Activated naive CD8-positive, alpha-beta T cell treated with anti-CD3 and anti-CD28 coated beads for 36 hours (primary cell): ENCODE results near the gene ZIC4. TPM values are rescaled to one million over a fixed set of nuclear protein-coding genes. Genes with fewer than 3 reads are reported as not detected.

Experiments
- DNase-seq: peaks from one replicate; pipeline ENCODE4 v3.0.0; 2021
- H3K27ac Mint-ChIP-seq: one replicate; pipeline ENCODE4 v1.8.0; 2022; ENCODE audit warnings: mild to moderate bottlenecking, moderate library complexity, mixed read lengths
- H3K27me3 Mint-ChIP-seq: one replicate; pipeline ENCODE4 v1.8.0; 2022; ENCODE audit warnings: mild to moderate bottlenecking, mixed read lengths
- H3K36me3 Mint-ChIP-seq: one replicate; pipeline ENCODE4 v1.8.0; 2021; ENCODE audit warnings: mild to moderate bottlenecking, mixed read lengths
- H3K4me1 Mint-ChIP-seq: one replicate; pipeline ENCODE4 v1.8.0; 2021; ENCODE audit warnings: mixed read lengths
- H3K4me3 Mint-ChIP-seq: one replicate; pipeline ENCODE4 v1.8.0; 2022; ENCODE audit warnings: mild to moderate bottlenecking, moderate library complexity, mixed read lengths
- H3K9me3 Mint-ChIP-seq: one replicate; pipeline ENCODE4 v1.8.0; 2022; ENCODE audit warnings: mixed read lengths
- total RNA-seq, 2 experiments: library from RNA; stranded (reverse); gene quantifications; one replicate each; pipeline ENCODE4 v1.2.3, GENCODE V29; 2021

Gene ZIC4
- total RNA-seq, 2 experiments from 2014 or later: not detected

GRCh38 chr3:147412261-147412916 is 6.0 kb upstream of the ZIC4 start:
- no peak for DNase-seq
- H3K36me3 Mint-ChIP-seq: peaks cover 34% of the 10 kb centered on the region
- H3K27me3 Mint-ChIP-seq: peaks cover 94% of the 10 kb centered on the region
- peaks cover 31% of the 10 kb centered on the region for H3K4me1 Mint-ChIP-seq
- H3K4me3 Mint-ChIP-seq: no peak overlapping the region
- H3K27ac Mint-ChIP-seq: no peak overlapping the region
- H3K9me3 Mint-ChIP-seq: peaks cover 34% of the 10 kb centered on the region

- Mint-ChIP-seq H3K4me1 (peaks cover 31% of the 10 kb centered on the region), H3K27me3 (peaks cover 96% of the 10 kb centered on the region), H3K27ac (peak overlapping the region; percentile 6), H3K4me3 (peak overlapping the region; percentile 45), H3K9me3 (peaks cover 34% of the 10 kb centered on the region), H3K36me3 (peaks cover 34% of the 10 kb centered on the region)
- DNase-seq: no peak
Observed at GRCh38 chr3:147411815-147412241, 5.5 kb upstream of the ZIC4 start.

- Mint-ChIP-seq H3K4me1 (peaks cover 34% of the 10 kb centered on the region), H3K36me3 (peaks cover 36% of the 10 kb centered on the region), H3K4me3 (peak overlapping the region; percentile 45), H3K9me3 (peaks cover 34% of the 10 kb centered on the region), H3K27ac (no peak overlapping the region), H3K27me3 (peaks cover 96% of the 10 kb centered on the region)
- no peak for DNase-seq
Observed at GRCh38 chr3:147411238-147411814, 5.0 kb upstream of the ZIC4 start.

- H3K4me1 Mint-ChIP-seq: peaks cover 34% of the 10 kb centered on the region
- H3K9me3 Mint-ChIP-seq: peaks cover 34% of the 10 kb centered on the region
Observed at GRCh38 chr3:147410526-147411237, 4.3 kb upstream of the ZIC4 start.

GRCh38 chr3:147410116-147410525 is 3.8 kb upstream of the ZIC4 start:
- no peak overlapping the region for H3K27ac Mint-ChIP-seq
- H3K36me3 Mint-ChIP-seq: peaks cover 36% of the 10 kb centered on the region
- no peak overlapping the region for H3K4me3 Mint-ChIP-seq
- H3K4me1 Mint-ChIP-seq: peaks cover 34% of the 10 kb centered on the region
- peaks cover 96% of the 10 kb centered on the region for H3K27me3 Mint-ChIP-seq
- DNase-seq: no peak
- peaks cover 34% of the 10 kb centered on the region for H3K9me3 Mint-ChIP-seq

More at GRCh38 chr3:147410526-147411237, 4.3 kb upstream of the ZIC4 start:
- DNase-seq: no peak
- Mint-ChIP-seq H3K27ac (no peak overlapping the region), H3K36me3 (peaks cover 36% of the 10 kb centered on the region), H3K4me3 (peak overlapping the region; percentile 45), H3K27me3 (peaks cover 96% of the 10 kb centered on the region)

- Mint-ChIP-seq H3K9me3 (peaks cover 30% of the 10 kb centered on the region), H3K4me3 (peak within 1 kb of the TSS; percentile 41), H3K36me3 (peaks cover 36% of the 10 kb centered on the region), H3K4me1 (peaks cover 34% of the 10 kb centered on the region), H3K27me3 (peaks cover 96% of the 10 kb centered on the region), H3K27ac (peak within 1 kb of the TSS; percentile 72)
- no peak for DNase-seq
Observed at GRCh38 chr3:147409143-147410115, 3.1 kb upstream of the ZIC4 start, which contains the start of gene ZIC1. Gene ZIC1, plus strand, starts transcription at chr3:147409365. Its CDS starts 748 bp downstream, at chr3:147410113.

GRCh38 chr3:147408188-147409100 is 2.1 kb upstream of the ZIC4 start:
- H3K36me3 Mint-ChIP-seq: peaks cover 36% of the 10 kb centered on the region

GRCh38 chr3:147407498-147408187 is 1.3 kb upstream of the ZIC4 start:
- peaks cover 25% of the 10 kb centered on the region for H3K9me3 Mint-ChIP-seq
- H3K4me3 Mint-ChIP-seq: no peak overlapping the region
- peaks cover 25% of the 10 kb centered on the region for H3K4me1 Mint-ChIP-seq
- peaks cover 94% of the 10 kb centered on the region for H3K27me3 Mint-ChIP-seq
- peaks cover 33% of the 10 kb centered on the region for H3K36me3 Mint-ChIP-seq
- DNase-seq: no peak
- H3K27ac Mint-ChIP-seq: no peak overlapping the region

More at GRCh38 chr3:147408188-147409100, 2.1 kb upstream of the ZIC4 start:
- Mint-ChIP-seq H3K27ac (peak overlapping the region; percentile 72), H3K27me3 (peaks cover 97% of the 10 kb centered on the region), H3K9me3 (peaks cover 28% of the 10 kb centered on the region), H3K4me1 (peaks cover 30% of the 10 kb centered on the region), H3K4me3 (peak overlapping the region; percentile 41)
- no peak for DNase-seq

- Mint-ChIP-seq H3K4me3 (no peak overlapping the region), H3K27ac (no peak overlapping the region), H3K4me1 (peaks cover 20% of the 10 kb centered on the region), H3K9me3 (peaks cover 23% of the 10 kb centered on the region), H3K36me3 (peaks cover 33% of the 10 kb centered on the region), H3K27me3 (peaks cover 94% of the 10 kb centered on the region)
- DNase-seq: no peak
Observed at GRCh38 chr3:147407114-147407497, 763 bp upstream of the ZIC4 start.

GRCh38 chr3:147405231-147406027 is 914 bp downstream of the ZIC4 start:
- H3K4me3 Mint-ChIP-seq: no peak overlapping the region
- DNase-seq: no peak
- H3K27me3 Mint-ChIP-seq: peaks cover 92% of the 10 kb centered on the region
- H3K4me1 Mint-ChIP-seq: peaks cover 11% of the 10 kb centered on the region
- H3K9me3 Mint-ChIP-seq: peaks cover 12% of the 10 kb centered on the region
- H3K36me3 Mint-ChIP-seq: peaks cover 20% of the 10 kb centered on the region
- H3K27ac Mint-ChIP-seq: no peak overlapping the region

- H3K9me3 Mint-ChIP-seq: peaks cover 12% of the 10 kb centered on the region
- H3K4me1 Mint-ChIP-seq: peaks cover 11% of the 10 kb centered on the region
- H3K4me3 Mint-ChIP-seq: no peak overlapping the region
- peaks cover 88% of the 10 kb centered on the region for H3K27me3 Mint-ChIP-seq
- H3K27ac Mint-ChIP-seq: no peak overlapping the region
- H3K36me3 Mint-ChIP-seq: peaks cover 20% of the 10 kb centered on the region
- DNase-seq: no peak
Observed at GRCh38 chr3:147404800-147405230, 1.5 kb downstream of the ZIC4 start.

- Mint-ChIP-seq H3K27ac (no peak overlapping the region), H3K4me3 (no peak overlapping the region), H3K36me3 (peaks cover 17% of the 10 kb centered on the region), H3K9me3 (peaks cover 12% of the 10 kb centered on the region), H3K4me1 (peaks cover 9% of the 10 kb centered on the region), H3K27me3 (peaks cover 89% of the 10 kb centered on the region)
- no peak for DNase-seq
Observed at GRCh38 chr3:147404000-147404799, 2.1 kb downstream of the ZIC4 start.
